GM13976 (cell line): ENCODE data around the gene NOL4L.

Source experiments
- DNase-seq: peaks from one replicate; pipeline ENCODE4 v3.0.0; 2012; ENCODE audit warnings: low spot score
- in situ Hi-C: fragments of 300-500 bp; cut with MboI; formaldehyde crosslinking; loops from one replicate; pipeline ENCODE4 v1.12.0; 2022; ENCODE audit warnings: low sequenced_read_pairs, mixed read lengths, inconsistent platforms; ENCODE audit not compliant: unreplicated experiment
- TF ChIP-seq, protein P1 (sequence below): IDR thresholded peaks from 2 replicates; pipeline ENCODE4 v1.5.1; 2012; ENCODE audit warnings: borderline replicate concordance, mild to moderate bottlenecking; ENCODE audit not compliant: insufficient read depth; ENCODE audit errors: extremely low read depth, missing control alignments, control extremely low read depth

Gene NOL4L

DNA sequence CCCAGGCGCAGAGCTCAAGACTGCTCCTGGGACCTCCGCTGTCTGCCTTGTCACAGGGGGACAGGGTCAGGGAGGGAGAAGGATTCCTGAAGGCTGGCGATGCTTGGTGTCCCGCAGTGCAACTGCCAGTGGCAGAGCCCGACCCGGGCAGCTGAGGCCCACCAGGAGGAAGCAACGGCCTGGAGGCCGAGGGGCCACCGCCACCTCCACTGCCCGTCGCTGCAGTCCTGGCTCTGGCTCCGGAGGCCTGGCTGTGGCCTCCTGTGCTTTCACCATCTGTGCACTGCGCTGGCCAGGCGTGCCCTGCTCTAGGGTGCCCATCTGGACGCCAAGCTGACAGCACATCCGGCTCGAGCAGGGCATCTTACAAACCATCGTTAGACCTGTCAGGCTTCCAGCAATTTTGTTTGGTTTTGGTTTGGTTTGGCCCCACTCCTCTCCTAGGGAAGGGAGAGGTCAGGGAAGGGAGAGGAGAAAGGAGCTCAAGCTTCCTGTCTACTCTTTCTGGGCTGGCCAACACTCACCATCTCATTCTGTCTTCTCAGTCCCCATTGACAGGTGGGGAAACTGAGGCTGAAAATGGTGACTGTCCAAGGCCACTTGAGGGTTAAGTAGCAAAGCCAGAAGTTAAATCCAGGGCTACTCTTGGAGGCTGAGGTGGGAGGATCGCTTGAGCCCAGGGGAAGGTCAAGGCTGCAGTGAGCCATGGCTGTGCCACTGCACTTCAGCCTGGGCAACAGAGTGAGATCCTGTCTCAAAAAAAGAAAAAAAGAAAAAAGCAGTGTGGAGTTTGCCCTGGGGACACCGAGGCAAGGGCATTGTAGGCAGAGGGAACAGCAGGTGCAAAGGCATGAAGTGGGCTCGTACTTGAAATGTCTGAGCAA, 37.7 kb upstream of the NOL4L start:
- in situ Hi-C loops = no loop called here
- TF ChIP-seq, protein P1, sequence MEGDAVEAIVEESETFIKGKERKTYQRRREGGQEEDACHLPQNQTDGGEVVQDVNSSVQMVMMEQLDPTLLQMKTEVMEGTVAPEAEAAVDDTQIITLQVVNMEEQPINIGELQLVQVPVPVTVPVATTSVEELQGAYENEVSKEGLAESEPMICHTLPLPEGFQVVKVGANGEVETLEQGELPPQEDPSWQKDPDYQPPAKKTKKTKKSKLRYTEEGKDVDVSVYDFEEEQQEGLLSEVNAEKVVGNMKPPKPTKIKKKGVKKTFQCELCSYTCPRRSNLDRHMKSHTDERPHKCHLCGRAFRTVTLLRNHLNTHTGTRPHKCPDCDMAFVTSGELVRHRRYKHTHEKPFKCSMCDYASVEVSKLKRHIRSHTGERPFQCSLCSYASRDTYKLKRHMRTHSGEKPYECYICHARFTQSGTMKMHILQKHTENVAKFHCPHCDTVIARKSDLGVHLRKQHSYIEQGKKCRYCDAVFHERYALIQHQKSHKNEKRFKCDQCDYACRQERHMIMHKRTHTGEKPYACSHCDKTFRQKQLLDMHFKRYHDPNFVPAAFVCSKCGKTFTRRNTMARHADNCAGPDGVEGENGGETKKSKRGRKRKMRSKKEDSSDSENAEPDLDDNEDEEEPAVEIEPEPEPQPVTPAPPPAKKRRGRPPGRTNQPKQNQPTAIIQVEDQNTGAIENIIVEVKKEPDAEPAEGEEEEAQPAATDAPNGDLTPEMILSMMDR = no peak
- DNase-seq = no peak

DNA sequence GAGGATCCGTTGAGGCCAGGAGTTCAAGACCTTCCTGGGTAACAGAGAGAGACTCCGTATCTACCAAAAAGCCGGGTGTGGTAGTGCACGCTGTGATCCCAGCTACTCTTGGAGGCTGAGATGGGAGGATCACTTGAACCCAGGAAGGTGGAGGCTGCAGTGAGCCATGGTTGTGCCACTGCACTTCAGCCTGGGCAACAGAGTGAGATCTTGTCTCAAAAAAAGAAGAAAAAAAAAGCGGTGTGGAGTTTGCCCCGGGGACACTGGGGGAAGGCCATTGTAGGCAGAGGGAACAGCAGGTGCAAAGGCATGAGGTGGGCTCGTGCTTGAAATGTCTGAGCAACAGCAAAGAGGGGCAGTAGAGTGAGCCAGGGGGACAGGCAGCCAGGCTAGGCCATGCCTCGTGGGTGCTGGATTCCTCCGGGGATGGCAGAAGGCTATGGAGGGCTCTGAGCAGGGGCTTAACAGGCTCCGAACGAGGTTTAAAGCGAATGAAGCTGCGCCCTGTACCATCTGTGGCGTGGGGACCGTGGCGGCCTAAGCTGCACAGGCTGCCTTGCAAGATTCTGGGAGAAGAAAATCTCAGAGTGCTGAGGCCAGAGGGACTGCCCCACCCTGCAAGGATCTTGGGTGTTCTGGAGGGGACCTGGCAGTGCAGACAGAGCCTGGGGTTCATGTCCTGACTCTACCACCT, 36.9 kb upstream of the NOL4L start:
- DNase-seq = no peak
- in situ Hi-C loops = no loop called here
- TF ChIP-seq, protein P1 = no peak

- peak; percentile 75 for DNase-seq
- TF ChIP-seq, protein P1 = no peak
- in situ Hi-C loops = no loop called here
Measured at GRCh38 chr20:32621071-32621890, 36.1 kb upstream of the NOL4L start.

- no peak for DNase-seq
- TF ChIP-seq, protein P1 = no peak
- in situ Hi-C loops = no loop called here
Measured at GRCh38 chr20:32619586-32619985, 34.5 kb upstream of the NOL4L start.

DNA sequence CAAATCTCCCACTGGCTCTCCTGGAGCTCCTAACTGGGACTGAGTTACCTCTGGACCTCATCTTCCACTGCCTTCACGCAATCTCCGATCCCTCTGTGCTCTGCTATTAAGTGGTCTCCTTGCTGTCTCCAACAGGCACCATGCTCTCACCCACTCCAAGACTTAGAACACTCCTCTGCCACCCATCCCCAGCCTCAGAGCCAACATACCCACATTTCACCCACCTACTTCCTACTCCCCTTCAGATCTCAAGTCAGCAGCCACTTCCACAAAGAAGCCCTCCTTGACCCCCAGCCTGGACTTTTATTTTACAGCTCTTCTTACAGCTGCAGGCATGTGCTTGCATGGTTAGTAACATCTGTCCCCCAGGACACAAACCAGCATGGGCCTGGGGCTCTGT, 29.6 kb upstream of the NOL4L start:
- DNase-seq = no peak
- TF ChIP-seq, protein P1 = no peak
- in situ Hi-C loops = no loop called here

GRCh38 chr20:32614303-32614702, 29.2 kb upstream of the NOL4L start:
- in situ Hi-C loops = no loop called here
- TF ChIP-seq, protein P1 = no peak
- DNase-seq = no peak
